Heart right ventricle (tissue), 16 donors: Measurements from ENCODE around the gene MUC20. TPM values are rescaled to one million over a fixed set of nuclear protein-coding genes. Genes with fewer than 3 reads are reported as not detected.
"Not testable (repeated sequence)": the region's sequence is repeated elsewhere in the genome, so short reads cannot be mapped to it uniquely, and the experiment has no call there.

Experiments
- ATAC-seq, 8 donors: fragments of 200-7000 bp; cut with Tn5 transposase; one replicate each; pipeline ENCODE4 v1.9.1; 2020; ENCODE audit warnings: mild to moderate bottlenecking in 8 of 8, moderate library complexity in 8 of 8, moderate number of reproducible peaks in 1 of 8
- DNase-seq, 2 donors: peaks; one replicate each; pipeline ENCODE4 v3.0.0-alpha.2; 2020
- H3K27ac ChIP-seq, 10 donors: fragments of 200-600 bp; sonication (generic) in 2 of 10; one replicate each; pipeline versions ENCODE4 v1.5.0 to v1.8.0; 2020 to 2022; ENCODE audit warnings: mild to moderate bottlenecking in 3 of 10
- H3K27me3 ChIP-seq, 7 donors: fragments of 200-600 bp; one replicate each; pipeline ENCODE4 v1.8.0; 2021 to 2022; ENCODE audit warnings: mild to moderate bottlenecking in 2 of 7
- H3K36me3 ChIP-seq, 9 donors: fragments of 200-600 bp; sonication (generic) in 1 of 9; one replicate each; pipeline versions ENCODE4 v1.5.0 to v1.8.0; 2020 to 2022; ENCODE audit warnings: mild to moderate bottlenecking in 2 of 9
- H3K4me1 ChIP-seq, 9 donors: fragments of 200-600 bp; sonication (generic) in 1 of 9; one replicate each; pipeline versions ENCODE4 v1.5.0 to v1.8.0; 2020 to 2022; ENCODE audit warnings: mild to moderate bottlenecking in 4 of 9
- H3K4me3 ChIP-seq, 10 donors: fragments of 200-600 bp; sonication (generic) in 2 of 10; one replicate each; pipeline versions ENCODE4 v1.5.0 to v1.8.0; 2020 to 2022; ENCODE audit warnings: mild to moderate bottlenecking in 7 of 10, moderate library complexity in 2 of 10
- H3K9me3 ChIP-seq, 11 donors: fragments of 200-600 bp in 10 of 11; sonication (generic) in 2 of 11; one replicate each; pipeline versions ENCODE4 v1.5.0 to v1.8.0; 2013 to 2022; ENCODE audit warnings: mild to moderate bottlenecking in 2 of 11, control low read depth in 1 of 11, moderate library complexity in 1 of 11
- WGBS, 2 donors: extraction: QIAGEN DNeasy Blood & Tissue Kit; methylation state at CpG; one replicate each; pipeline ENCODE4 v1.1.7; 2013; ENCODE audit warnings: inconsistent platforms in 1 of 2; 5-methylcytosine and 5-hydroxymethylcytosine counted together
- intact Hi-C, 10 donors: fragments of 100-400 bp; cut with DNase I; formaldehyde crosslinking; loops; one replicate each; pipeline versions ENCODE4 v1.11.1 to v1.14.2; 2022
- long read RNA-seq, 3 donors: library from polyadenylated mRNA; unstranded; transcript quantifications; one replicate each; pipeline ENCODE4 v2.0.0, GENCODE V29; 2020 to 2021
- polyA plus RNA-seq, 2 donors: library from polyadenylated mRNA; stranded (reverse); fragments of 200-250 nt; gene quantifications; one replicate each; pipeline ENCODE4 v1.2.3, GENCODE V29; 2013
- total RNA-seq, 10 donors: library from RNA; stranded (reverse); fragmentation: NEBNext Ultra II Directional in 3 of 10; extraction: Animal tissue kit (Norgen Biotek cat#: 25700) in 3 of 10; gene quantifications; one replicate each; pipeline versions ENCODE4 v1.2.1 to v1.2.4, GENCODE V29; 2021 to 2023
- donor health status: Arrhythmogenic right ventricular cardiomyopathy.
- donor health status: ischemic (EF 13 %, LVEDD 7.1; RV severe dilation, severe dysfunction).
- donor health status: healthy with polysubstance abuse.
- donor health status: DM: no; HTN: yes; CAD: no.
- donor health status: DM: no; HTN: no; CAD: no.
- donor health status: ischemic (EF 25% LVEDD 6.9; RV normal size, moderate dysfunction).
- donor health status: ischemic (EF 25% LVEDD 5.7; RV mildly dilated, moderate dysfunction).
- donor health status: healthy.
- donor health status: DM: yes; HTN: yes; CAD: no.
- donor health status: Ischemic cardiomyopathy.
- donor health status: ischemic (EF 35%, LVEDD 5.7; RV mildly dilated, moderate dysfunction).
- donor health status: nonischemic (EF 11% LVEDD 7.7; RV severe dilation, severe dysfunction).
- donor health status: DM: yes; HTN: yes; CAD: no.
- donor health status: PGD.
- donor health status: ischemic (EF 29% LVEDD 5.4; RV normal size, mild dysfunction).
- donor health status: nonischemic (EF 23%, LVEDD 6.1; RV moderate dilation, normal function).

MUC20 gene, protein sequence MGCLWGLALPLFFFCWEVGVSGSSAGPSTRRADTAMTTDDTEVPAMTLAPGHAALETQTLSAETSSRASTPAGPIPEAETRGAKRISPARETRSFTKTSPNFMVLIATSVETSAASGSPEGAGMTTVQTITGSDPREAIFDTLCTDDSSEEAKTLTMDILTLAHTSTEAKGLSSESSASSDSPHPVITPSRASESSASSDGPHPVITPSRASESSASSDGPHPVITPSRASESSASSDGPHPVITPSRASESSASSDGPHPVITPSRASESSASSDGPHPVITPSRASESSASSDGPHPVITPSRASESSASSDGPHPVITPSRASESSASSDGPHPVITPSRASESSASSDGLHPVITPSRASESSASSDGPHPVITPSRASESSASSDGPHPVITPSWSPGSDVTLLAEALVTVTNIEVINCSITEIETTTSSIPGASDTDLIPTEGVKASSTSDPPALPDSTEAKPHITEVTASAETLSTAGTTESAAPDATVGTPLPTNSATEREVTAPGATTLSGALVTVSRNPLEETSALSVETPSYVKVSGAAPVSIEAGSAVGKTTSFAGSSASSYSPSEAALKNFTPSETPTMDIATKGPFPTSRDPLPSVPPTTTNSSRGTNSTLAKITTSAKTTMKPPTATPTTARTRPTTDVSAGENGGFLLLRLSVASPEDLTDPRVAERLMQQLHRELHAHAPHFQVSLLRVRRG
- 1 to 10 TPM in 9 of 10 donors, under 1 TPM in 1; 0.67 to 5.4 (median 2.5) TPM for total RNA-seq
- polyA plus RNA-seq = 1 to 10 TPM in 1 of 2 donors, under 1 TPM in 1; 0.36 to 7.6 TPM
- long read RNA-seq, donor 1 = 0 reads
- long read RNA-seq, donor 2 = 0 reads
- long read RNA-seq, donor 3 = 0 reads

- not testable (repeated sequence) for H3K27me3 ChIP-seq, DNase-seq, H3K4me1 ChIP-seq, H3K27ac ChIP-seq, ATAC-seq, H3K4me3 ChIP-seq, H3K9me3 ChIP-seq, H3K36me3 ChIP-seq
- intact Hi-C loops = loop anchor here in 1 of 10 donors (10.0 kb wide), 1 partner anchor 106 kb away; no protein-coding TSS in a partner anchor
- 79 to 81% methylated on average over 12 to 14 of the region's 16 CpGs for WGBS, 2 donors
Observed at GRCh38 chr3:195720831-195721506, at the start of gene MUC20. MUC20 (plus strand) TSS chr3:195720978; CDS start chr3:195721008, 30 bp downstream.

DNA sequence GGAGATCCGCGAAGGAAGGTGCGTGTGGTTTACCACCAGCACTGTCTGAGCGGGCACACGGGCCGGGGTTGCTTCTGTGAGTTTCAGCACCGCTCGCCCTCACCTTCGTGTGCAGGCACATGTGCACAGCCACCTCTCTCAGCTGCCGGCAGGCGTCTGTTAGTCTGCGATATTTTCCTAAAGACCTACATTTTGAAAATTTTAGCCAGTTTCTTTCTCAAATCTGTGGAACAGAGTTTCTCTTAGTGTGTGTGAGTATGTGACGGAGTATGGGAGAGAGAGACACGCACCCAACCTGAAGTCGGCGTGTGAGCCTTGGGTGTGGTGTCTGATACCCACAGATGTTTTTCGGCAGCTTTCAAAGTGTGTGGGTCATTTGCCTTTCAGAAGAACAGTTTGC lies 49.5 kb upstream of the MUC20 start:
- DNase-seq, H3K4me3 ChIP-seq, H3K9me3 ChIP-seq, intact Hi-C loops, H3K27me3 ChIP-seq, H3K4me1 ChIP-seq, H3K27ac ChIP-seq: not testable (repeated sequence)
- 93 to 96% methylated on average over 14 to 15 of the region's 17 CpGs for WGBS, 2 donors
- peaks cover 0 to 90% (median 49%) of the 10 kb centered on the region in 9 donors for H3K36me3 ChIP-seq
- ATAC-seq = peak in 1 of 8 donors; percentile 6

DNA sequence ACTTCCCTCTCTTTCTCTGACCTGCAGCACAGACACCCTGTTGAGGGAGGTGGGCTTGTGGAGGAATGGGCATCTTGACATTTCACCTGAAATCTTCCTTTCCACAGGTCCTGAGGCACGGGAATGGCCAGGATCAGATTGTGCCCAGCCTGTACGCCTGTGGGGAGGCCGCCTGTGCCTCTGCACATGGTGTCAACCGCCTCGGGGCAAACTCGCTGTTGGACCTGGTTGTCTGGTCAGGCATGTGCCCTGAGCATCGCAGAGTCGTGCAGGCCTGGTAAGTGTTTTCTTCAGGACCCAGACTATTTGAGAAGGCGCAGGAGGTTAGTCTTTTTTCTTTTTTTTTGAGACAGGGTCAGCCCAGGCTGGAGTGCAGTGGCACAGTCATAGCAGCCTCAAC lies 47.1 kb upstream of the MUC20 start:
- peaks cover 0 to 98% (median 62%) of the 10 kb centered on the region in 9 donors for H3K36me3 ChIP-seq
- ATAC-seq, H3K4me1 ChIP-seq, H3K27ac ChIP-seq, H3K27me3 ChIP-seq, H3K4me3 ChIP-seq, intact Hi-C loops, H3K9me3 ChIP-seq, DNase-seq: not testable (repeated sequence)
- 95 to 97% methylated on average over 9 of the region's 9 CpGs for WGBS, 2 donors

DNA sequence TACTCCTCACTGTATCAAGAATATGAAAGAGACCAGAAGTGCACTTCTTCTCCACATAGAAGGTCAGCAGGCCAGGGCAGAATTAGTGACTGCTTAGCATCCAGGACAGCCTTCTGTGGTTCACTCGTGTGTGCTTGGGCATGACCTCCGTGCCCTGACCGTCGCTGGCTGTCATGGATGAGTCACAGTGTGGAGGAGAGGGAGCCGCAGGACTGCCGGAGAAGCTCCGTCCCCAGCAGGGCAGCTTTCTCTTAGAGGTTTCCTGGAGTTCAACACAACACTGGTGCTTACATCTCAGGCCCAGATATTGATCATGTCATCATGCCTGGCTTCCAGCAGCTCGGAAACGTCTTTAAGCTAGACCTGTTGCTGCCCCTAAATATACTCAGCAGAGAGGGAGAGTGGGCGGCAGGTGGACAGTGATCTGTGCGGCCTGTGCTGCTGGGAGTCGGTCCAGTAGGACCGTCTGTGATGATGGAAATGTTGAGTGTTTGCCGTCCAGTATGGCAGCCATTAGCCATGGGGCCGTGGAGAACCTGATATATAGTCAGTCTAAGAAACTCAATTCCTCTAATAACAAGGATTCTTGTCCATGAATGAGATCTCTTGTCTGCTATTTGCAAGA lies 42.3 kb upstream of the MUC20 start:
- DNase-seq, H3K27me3 ChIP-seq, H3K4me3 ChIP-seq, H3K9me3 ChIP-seq, H3K4me1 ChIP-seq, H3K27ac ChIP-seq, intact Hi-C loops: not testable (repeated sequence)
- H3K36me3 ChIP-seq = peaks cover 0 to 86% (median 52%) of the 10 kb centered on the region in 9 donors
- peak in 1 of 8 donors; percentile 16 for ATAC-seq
- 83 to 87% methylated on average over 15 of the region's 15 CpGs for WGBS, 2 donors

- ATAC-seq = peak in 3 of 8 donors; percentile 11 to 37 (median 33)
- H3K36me3 ChIP-seq = peaks cover 0 to 86% (median 50%) of the 10 kb centered on the region in 9 donors
- WGBS, 2 donors = 81 to 89% methylated on average over 6 to 7 of the region's 10 CpGs
- H3K4me1 ChIP-seq, H3K4me3 ChIP-seq, intact Hi-C loops, H3K27me3 ChIP-seq, DNase-seq, H3K27ac ChIP-seq, H3K9me3 ChIP-seq: not testable (repeated sequence)
Observed at GRCh38 chr3:195680690-195681089, 40.1 kb upstream of the MUC20 start.

GRCh38 chr3:195681458-195682103 lies 39.2 kb upstream of the MUC20 start:
- H3K4me1 ChIP-seq, H3K4me3 ChIP-seq, intact Hi-C loops, H3K27me3 ChIP-seq, H3K9me3 ChIP-seq, H3K27ac ChIP-seq, DNase-seq: not testable (repeated sequence)
- WGBS, 2 donors = 88 to 95% methylated on average over 4 to 6 of the region's 24 CpGs
- peaks cover 0 to 87% (median 53%) of the 10 kb centered on the region in 9 donors for H3K36me3 ChIP-seq
- peak in 2 of 8 donors; percentile 5 to 12 for ATAC-seq

- H3K4me1 ChIP-seq, ATAC-seq, H3K9me3 ChIP-seq, DNase-seq, H3K27ac ChIP-seq, H3K27me3 ChIP-seq, intact Hi-C loops, H3K4me3 ChIP-seq: not testable (repeated sequence)
- peaks cover 0 to 83% (median 50%) of the 10 kb centered on the region in 9 donors for H3K36me3 ChIP-seq
- WGBS, 2 donors = 79 to 89% methylated on average over 12 of the region's 13 CpGs
Observed at GRCh38 chr3:195682104-195682742, 38.6 kb upstream of the MUC20 start.

DNA sequence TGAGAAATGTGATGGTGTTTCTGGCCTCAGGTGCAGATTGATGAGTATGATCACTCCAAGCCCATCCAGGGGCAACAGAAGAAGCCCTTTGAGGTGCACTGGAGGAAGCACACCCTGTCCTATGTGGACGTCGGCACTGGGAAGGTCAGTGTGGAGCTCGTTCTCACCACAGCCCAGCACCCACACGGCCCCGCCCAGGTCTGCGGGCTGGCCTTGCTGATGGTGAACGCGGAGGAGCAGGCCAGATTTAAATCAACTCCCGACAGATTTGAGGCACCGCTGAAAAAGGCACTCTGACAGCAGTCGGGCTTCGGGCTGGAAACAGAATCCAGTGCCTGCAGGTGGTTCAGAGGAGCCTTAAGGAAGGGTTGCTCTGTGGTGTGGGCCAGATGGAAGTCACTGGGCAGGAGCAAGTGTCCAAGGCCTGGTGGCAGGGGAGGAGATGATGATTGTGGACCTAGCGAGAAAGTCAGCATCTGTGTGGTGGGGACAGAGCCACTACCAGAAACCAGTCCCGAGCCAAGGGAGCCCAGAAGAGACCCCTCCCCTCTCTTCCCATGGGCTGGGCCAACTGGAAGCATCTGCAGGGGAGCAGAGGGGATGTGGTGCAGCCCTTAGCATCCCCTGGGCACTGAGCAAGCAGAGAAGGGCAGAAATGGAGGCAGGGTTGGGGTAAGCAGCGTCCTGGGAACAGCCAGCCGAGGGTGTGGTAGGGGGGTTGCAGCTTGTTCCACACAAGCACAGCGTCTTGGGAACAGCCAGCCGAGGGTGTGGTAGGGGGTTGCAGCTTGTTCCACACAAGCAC lies 36.9 kb upstream of the MUC20 start:
- H3K9me3 ChIP-seq, H3K27ac ChIP-seq, H3K4me3 ChIP-seq, intact Hi-C loops, DNase-seq, H3K4me1 ChIP-seq, H3K27me3 ChIP-seq: not testable (repeated sequence)
- H3K36me3 ChIP-seq = peaks cover 0 to 76% (median 42%) of the 10 kb centered on the region in 9 donors
- peak in 4 of 8 donors; percentile 5 to 32 (median 14) for ATAC-seq
- 83 to 89% methylated on average over 17 to 18 of the region's 18 CpGs for WGBS, 2 donors
